ENCODE data around the gene CPLX1. TPM values are rescaled to one million over a fixed set of nuclear protein-coding genes. Genes with fewer than 3 reads are reported as not detected.

CPLX1 gene
- total RNA-seq, 1 donor from 2014 or later, result 0.46 TPM

- Mint-ChIP-seq H3K9me3 (ENCODE audit: unreplicated experiment) (no peaks in the 10 kb centered on the region), H3K27ac (ENCODE audit: unreplicated experiment) (no peak overlapping the region), H3K4me3 (ENCODE audit: unreplicated experiment) (no peak overlapping the region), H3K27me3 (ENCODE audit: unreplicated experiment) (peaks cover 27% of the 10 kb centered on the region), H3K4me1 (ENCODE audit: unreplicated experiment) (peaks cover 4% of the 10 kb centered on the region), H3K36me3 (ENCODE audit: low read depth, unreplicated experiment) (no peaks in the 10 kb centered on the region)
- TF ChIP-seq CTCF (IDR thresholded peaks at IDR 0.05; ENCODE audit: unreplicated experiment), result no peak
- DNase-seq (ENCODE audit: low spot score), result no peak
Measured at GRCh38 chr4:793093-793861, 32.7 kb downstream of the CPLX1 start.

GRCh38 chr4:792626-793092 lies 33.3 kb downstream of the CPLX1 start:
- Mint-ChIP-seq H3K4me1 (ENCODE audit: unreplicated experiment) (peaks cover 4% of the 10 kb centered on the region), H3K27me3 (ENCODE audit: unreplicated experiment) (peaks cover 27% of the 10 kb centered on the region), H3K27ac (ENCODE audit: unreplicated experiment) (no peak overlapping the region), H3K36me3 (ENCODE audit: low read depth, unreplicated experiment) (no peaks in the 10 kb centered on the region), H3K9me3 (ENCODE audit: unreplicated experiment) (no peaks in the 10 kb centered on the region), H3K4me3 (ENCODE audit: unreplicated experiment) (no peak overlapping the region)
- TF ChIP-seq CTCF (IDR thresholded peaks at IDR 0.05; ENCODE audit: unreplicated experiment), result no peak
- DNase-seq (ENCODE audit: low spot score), result no peak

GRCh38 chr4:791898-792625 lies 33.9 kb downstream of the CPLX1 start:
- peaks cover 6% of the 10 kb centered on the region for H3K4me1 Mint-ChIP-seq (ENCODE audit: unreplicated experiment)
- H3K27me3 Mint-ChIP-seq (ENCODE audit: unreplicated experiment), result peaks cover 31% of the 10 kb centered on the region
- no peak overlapping the region for H3K4me3 Mint-ChIP-seq (ENCODE audit: unreplicated experiment)
- no peak for DNase-seq (ENCODE audit: low spot score)
- H3K36me3 Mint-ChIP-seq (ENCODE audit: low read depth, unreplicated experiment), result peaks cover 4% of the 10 kb centered on the region
- no peaks in the 10 kb centered on the region for H3K9me3 Mint-ChIP-seq (ENCODE audit: unreplicated experiment)
- TF ChIP-seq CTCF (IDR thresholded peaks at IDR 0.05; ENCODE audit: unreplicated experiment), result no peak
- no peak overlapping the region for H3K27ac Mint-ChIP-seq (ENCODE audit: unreplicated experiment)

- peaks cover 28% of the 10 kb centered on the region for H3K27me3 Mint-ChIP-seq (ENCODE audit: unreplicated experiment)
Measured at GRCh38 chr4:791252-791897, 34.6 kb downstream of the CPLX1 start.

More at GRCh38 chr4:791252-791897, 34.6 kb downstream of the CPLX1 start:
- TF ChIP-seq CTCF (IDR thresholded peaks at IDR 0.05; ENCODE audit: unreplicated experiment), result no peak
- Mint-ChIP-seq H3K4me3 (ENCODE audit: unreplicated experiment) (no peak overlapping the region), H3K36me3 (ENCODE audit: low read depth, unreplicated experiment) (peaks cover 5% of the 10 kb centered on the region), H3K9me3 (ENCODE audit: unreplicated experiment) (no peaks in the 10 kb centered on the region), H3K27ac (ENCODE audit: unreplicated experiment) (no peak overlapping the region), H3K4me1 (ENCODE audit: unreplicated experiment) (peaks cover 6% of the 10 kb centered on the region)
- DNase-seq (ENCODE audit: low spot score), result no peak

Measured in endothelial cell (in vitro differentiated cells).